Parathyroid adenoma (tissue), 2 donors: ENCODE results near the gene FOXN3.

ENCODE experiments used
- H2AFZ ChIP-seq: fragments of 300-600 bp; sonication (generic); one replicate; pipeline ENCODE4 v1.7.0; 2017; ENCODE audit warnings: antibody characterized with exemption, mild to moderate bottlenecking
- H3K27ac ChIP-seq: fragments of 300-600 bp; sonication (generic); one replicate; pipeline ENCODE4 v1.7.0; 2017
- H3K27me3 ChIP-seq: fragments of 300-600 bp; sonication (generic); one replicate; pipeline ENCODE4 v1.7.0; 2017; ENCODE audit warnings: low read length; ENCODE audit not compliant: control insufficient read depth, insufficient read depth
- H3K36me3 ChIP-seq: fragments of 300-600 bp; sonication (generic); one replicate; pipeline ENCODE4 v1.7.0; 2017; ENCODE audit warnings: low read length; ENCODE audit not compliant: control insufficient read depth, insufficient read depth
- H3K4me1 ChIP-seq: fragments of 300-600 bp; sonication (generic); one replicate; pipeline ENCODE4 v1.7.0; 2017; ENCODE audit warnings: control low read depth
- H3K4me2 ChIP-seq: fragments of 300-600 bp; sonication (generic); one replicate; pipeline ENCODE4 v1.7.0; 2017; ENCODE audit warnings: low read length
- H3K4me3 ChIP-seq: fragments of 300-600 bp; sonication (generic); one replicate; pipeline ENCODE4 v1.7.0; 2017; ENCODE audit warnings: low read depth, low read length
- H3K79me2 ChIP-seq: fragments of 300-600 bp; sonication (generic); one replicate; pipeline ENCODE4 v1.7.0; 2017; ENCODE audit warnings: control low read depth
- H3K9ac ChIP-seq: fragments of 300-600 bp; sonication (generic); one replicate; pipeline ENCODE4 v1.7.0; 2017; ENCODE audit warnings: mild to moderate bottlenecking
- H3K9me3 ChIP-seq: fragments of 300-600 bp; sonication (generic); one replicate; pipeline ENCODE4 v1.7.0; 2017; ENCODE audit warnings: low read length; ENCODE audit not compliant: control insufficient read depth
- CTCF ChIP-seq: fragments of 300-600 bp; sonication (generic); IDR thresholded peaks from one replicate; pipeline ENCODE4 v1.7.0; 2017; ENCODE audit warnings: antibody characterized with exemption, mild to moderate bottlenecking
- donor health status: primary hyperparathyroidism.

The FOXN3 gene

GRCh38 chr14:89422952-89423345 is 5.9 kb upstream of the FOXN3 start:
- Histone ChIP-seq H3K4me3 (no peak overlapping the region), H3K9me3 (no peaks in the 10 kb centered on the region), H2AFZ (no peak overlapping the region), H3K4me2 (no peak overlapping the region), H3K27ac (no peak overlapping the region), H3K4me1 (peaks cover 9% of the 10 kb centered on the region), H3K27me3 (no peaks in the 10 kb centered on the region), H3K9ac (no peak overlapping the region), H3K79me2 (peaks cover 2% of the 10 kb centered on the region), H3K36me3 (no peaks in the 10 kb centered on the region)
- no peak for TF ChIP-seq CTCF

- Histone ChIP-seq H3K79me2 (peaks cover 2% of the 10 kb centered on the region), H3K4me3 (no peak overlapping the region), H3K27me3 (no peaks in the 10 kb centered on the region), H3K4me1 (peaks cover 9% of the 10 kb centered on the region), H3K9ac (no peak overlapping the region), H3K27ac (no peak overlapping the region), H3K9me3 (no peaks in the 10 kb centered on the region), H3K36me3 (no peaks in the 10 kb centered on the region), H3K4me2 (no peak overlapping the region), H2AFZ (no peak overlapping the region)
- TF ChIP-seq CTCF: no peak
These were observed 5.3 kb upstream of the FOXN3 start for GRCh38 chr14:89422181-89422951.

GRCh38 chr14:89420502-89420901 is 3.5 kb upstream of the FOXN3 start:
- no peak overlapping the region for H3K27ac ChIP-seq
- no peak overlapping the region for H3K4me3 ChIP-seq
- H3K9me3 ChIP-seq: no peaks in the 10 kb centered on the region
- TF ChIP-seq CTCF: no peak
- no peak overlapping the region for H3K4me2 ChIP-seq
- H3K27me3 ChIP-seq: no peaks in the 10 kb centered on the region
- H3K9ac ChIP-seq: no peak overlapping the region
- no peaks in the 10 kb centered on the region for H3K36me3 ChIP-seq
- peaks cover 9% of the 10 kb centered on the region for H3K4me1 ChIP-seq
- H2AFZ ChIP-seq: no peak overlapping the region
- peaks cover 3% of the 10 kb centered on the region for H3K79me2 ChIP-seq

GRCh38 chr14:89419973-89420482 is 3.0 kb upstream of the FOXN3 start:
- Histone ChIP-seq H3K27ac (no peak overlapping the region), H3K36me3 (no peaks in the 10 kb centered on the region), H3K4me2 (no peak overlapping the region), H3K4me3 (no peak overlapping the region), H3K79me2 (peaks cover 3% of the 10 kb centered on the region), H2AFZ (no peak overlapping the region), H3K27me3 (no peaks in the 10 kb centered on the region), H3K9me3 (no peaks in the 10 kb centered on the region), H3K9ac (no peak overlapping the region), H3K4me1 (peaks cover 12% of the 10 kb centered on the region)
- no peak for TF ChIP-seq CTCF

GRCh38 chr14:89418976-89419375 is 1.9 kb upstream of the FOXN3 start:
- no peak for TF ChIP-seq CTCF
- H3K9me3 ChIP-seq: no peaks in the 10 kb centered on the region
- H3K27ac ChIP-seq: no peak overlapping the region
- no peaks in the 10 kb centered on the region for H3K27me3 ChIP-seq
- no peak overlapping the region for H2AFZ ChIP-seq
- H3K9ac ChIP-seq: no peak overlapping the region
- H3K4me2 ChIP-seq: no peak overlapping the region
- no peaks in the 10 kb centered on the region for H3K36me3 ChIP-seq
- H3K4me1 ChIP-seq: peaks cover 12% of the 10 kb centered on the region
- no peak overlapping the region for H3K4me3 ChIP-seq
- H3K79me2 ChIP-seq: peaks cover 12% of the 10 kb centered on the region
